NCI-H1436 (cell line): ENCODE results near the gene HOXC4.
"Not testable (repeated sequence)": the region's sequence is repeated elsewhere in the genome, so short reads cannot be mapped to it uniquely, and the experiment has no call there.

Source experiments
- DNase-seq: peaks from one replicate; lab custom pipeline; 2025; lab: John Stamatoyannopoulos, UW

Gene HOXC4

DNA sequence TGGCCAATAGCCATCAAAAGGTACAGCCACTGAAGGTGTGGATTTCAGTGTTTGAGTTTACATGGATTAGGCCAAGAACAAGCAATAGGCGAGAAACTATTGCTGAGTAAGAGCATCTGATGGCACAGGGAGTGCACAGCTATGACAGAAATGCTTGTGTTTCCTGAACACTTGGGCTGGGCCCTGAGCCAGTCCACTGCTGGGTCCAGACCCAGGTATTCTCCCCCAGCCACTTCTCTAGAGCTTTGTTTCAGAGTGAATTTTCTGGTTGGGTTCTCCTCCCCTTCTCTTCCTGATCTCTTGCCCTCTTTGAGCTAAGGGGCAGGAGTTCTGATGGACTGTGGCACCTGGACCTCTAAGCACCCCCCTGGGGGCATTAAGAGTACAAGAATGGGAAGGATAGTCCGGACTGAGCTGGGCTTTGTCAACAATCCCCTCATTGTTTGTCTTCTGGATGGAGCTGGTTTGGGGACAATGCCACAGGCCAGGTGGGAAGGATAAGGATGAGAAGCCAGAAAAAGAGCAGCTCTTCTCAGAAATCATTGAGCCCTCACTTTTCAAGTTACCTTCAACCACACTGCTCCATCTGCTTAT is 12.4 kb upstream of the HOXC4 start:
- no peak for DNase-seq

GRCh38 chr12:54042033-54042432 is 11.6 kb upstream of the HOXC4 start:
- not testable (repeated sequence) for DNase-seq

DNA sequence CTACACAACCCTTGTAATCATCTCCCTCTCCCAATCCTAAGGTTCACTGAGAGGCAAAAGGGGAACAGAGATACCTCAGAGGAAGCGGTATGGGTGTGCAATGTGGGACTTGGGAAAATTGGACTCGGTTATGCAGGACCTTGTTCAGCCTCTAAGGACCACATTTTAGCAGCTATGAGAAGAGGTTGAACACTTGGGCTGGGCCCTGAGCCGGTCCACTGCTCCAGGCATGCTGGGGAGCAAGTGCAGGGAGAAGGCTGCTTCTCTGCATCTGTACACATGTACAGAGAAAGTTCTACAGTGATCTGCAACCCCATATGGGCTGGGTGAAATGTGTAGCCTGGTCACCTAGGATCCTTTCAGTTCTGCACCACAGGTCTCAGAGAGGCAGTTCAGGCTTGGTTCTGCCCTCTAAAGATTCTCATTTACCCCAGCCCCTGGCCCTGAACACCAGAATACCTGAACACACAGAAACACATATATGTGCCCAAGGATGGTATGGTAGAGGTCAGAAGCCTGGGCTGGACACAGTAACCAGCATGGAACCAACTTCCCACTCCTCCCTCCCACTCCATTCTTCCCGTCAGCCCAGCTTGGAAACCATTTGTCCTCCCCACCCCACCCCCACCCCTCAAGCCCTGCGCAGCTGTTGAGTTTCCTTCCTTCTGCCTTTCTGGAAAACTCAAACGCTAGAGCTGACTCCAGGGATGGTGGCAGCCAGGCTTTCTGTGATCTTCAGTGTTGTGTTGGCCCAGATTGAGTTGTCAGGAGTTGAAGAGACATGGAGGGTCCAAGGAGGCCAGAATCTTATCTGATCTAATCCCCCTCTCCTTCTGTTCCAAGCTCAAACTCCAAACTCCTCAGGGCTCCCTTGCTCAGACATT is 10.4 kb upstream of the HOXC4 start:
- DNase-seq = no peak

GRCh38 chr12:54044425-54045103 is 9.1 kb upstream of the HOXC4 start:
- no peak for DNase-seq

DNA sequence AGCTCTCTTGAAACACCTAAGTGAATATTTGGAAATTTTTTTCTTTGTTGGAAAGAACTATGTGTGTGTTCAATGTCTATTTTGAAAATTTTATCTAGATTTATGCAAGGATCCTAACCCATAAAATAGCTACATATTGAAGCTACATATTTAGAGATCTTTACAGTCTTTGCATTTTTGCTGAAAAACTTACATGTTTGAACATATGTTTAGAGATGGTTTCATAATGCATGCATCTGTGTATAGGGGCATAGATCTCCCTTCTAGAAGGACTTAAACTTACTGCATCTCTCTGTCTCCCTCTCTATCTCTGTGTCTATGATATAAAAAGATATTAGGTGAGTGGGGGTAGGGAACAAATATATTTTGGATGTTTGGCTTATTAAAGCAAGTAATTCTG is 8.2 kb upstream of the HOXC4 start:
- no peak for DNase-seq

DNA sequence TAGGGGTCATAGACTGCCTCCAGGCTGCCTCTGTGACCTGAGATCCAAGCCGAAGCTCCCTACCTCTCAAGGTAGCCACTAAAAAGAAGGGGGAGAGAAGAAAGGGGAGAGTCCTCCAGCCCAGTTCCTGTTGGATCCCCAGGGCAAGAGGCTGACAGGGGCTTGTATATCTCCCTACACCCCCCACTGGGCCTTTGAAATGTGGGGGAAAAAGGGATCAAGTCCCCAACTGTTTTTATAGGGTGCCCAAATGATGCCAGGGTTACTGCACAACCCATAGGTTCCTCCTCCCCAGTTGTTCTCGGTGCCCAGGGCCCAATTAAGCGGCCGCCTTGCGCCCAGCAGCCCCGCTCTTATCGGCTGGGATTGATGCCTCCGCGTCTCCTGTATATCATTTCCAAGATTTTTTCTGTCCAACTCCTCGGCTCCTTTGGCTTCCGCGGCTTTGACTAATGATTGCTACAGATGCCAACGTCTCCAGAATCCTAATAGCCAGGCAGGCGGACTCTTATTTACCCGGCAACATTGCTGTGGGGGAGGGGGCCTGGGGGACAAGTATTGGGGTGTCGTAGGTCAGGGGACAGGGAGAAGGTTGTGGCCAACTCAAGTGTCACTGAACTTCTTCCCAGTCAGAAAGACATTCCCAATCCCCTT is 7.6 kb upstream of the HOXC4 start:
- DNase-seq = no peak

GRCh38 chr12:54046809-54047159 is 6.9 kb upstream of the HOXC4 start:
- DNase-seq = no peak

DNA sequence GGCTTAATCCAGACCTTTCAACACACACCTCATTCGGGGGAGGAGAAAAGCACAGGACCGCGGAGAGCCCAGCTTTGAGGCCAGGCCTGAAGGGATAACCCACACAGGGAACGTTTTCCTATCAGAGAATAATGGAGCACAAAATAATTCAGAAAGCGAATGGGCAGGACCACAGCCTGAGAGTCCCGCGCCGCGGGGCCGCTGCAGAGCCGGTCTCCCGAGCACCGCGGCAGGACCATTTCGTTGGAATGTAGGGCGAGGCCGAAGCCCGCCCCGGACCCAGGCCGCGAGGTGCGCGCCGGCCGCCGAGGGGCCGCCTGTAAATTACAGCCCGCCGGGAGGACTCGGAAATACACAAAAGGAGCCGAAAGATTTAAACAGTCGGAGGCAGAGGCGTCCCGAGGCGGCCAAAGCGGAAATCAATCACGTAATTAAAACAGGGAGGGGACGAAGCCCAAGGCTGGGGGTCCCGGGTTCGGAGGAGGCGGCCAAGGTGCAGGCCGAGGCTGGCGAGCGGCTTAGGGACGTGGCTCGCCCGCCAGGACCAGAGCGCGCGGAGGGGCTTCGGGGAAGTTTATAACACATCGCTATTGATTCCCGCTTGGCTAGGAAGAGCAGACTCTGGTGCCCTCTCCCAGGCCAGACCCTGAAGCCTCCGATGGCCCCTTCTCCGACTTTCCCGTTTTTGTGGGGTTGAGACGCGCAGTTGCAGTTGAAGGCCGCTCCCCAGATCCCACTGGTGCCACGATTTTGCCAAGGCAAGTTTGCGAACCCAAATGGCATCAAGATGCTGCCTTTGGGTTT is 6.3 kb upstream of the HOXC4 start:
- no peak for DNase-seq

- no peak for DNase-seq
Observed at GRCh38 chr12:54047964-54048303, 5.7 kb upstream of the HOXC4 start.

GRCh38 chr12:54048406-54049093 is 5.1 kb upstream of the HOXC4 start:
- no peak for DNase-seq

GRCh38 chr12:54049108-54049507 is 4.5 kb upstream of the HOXC4 start:
- DNase-seq = no peak

DNA sequence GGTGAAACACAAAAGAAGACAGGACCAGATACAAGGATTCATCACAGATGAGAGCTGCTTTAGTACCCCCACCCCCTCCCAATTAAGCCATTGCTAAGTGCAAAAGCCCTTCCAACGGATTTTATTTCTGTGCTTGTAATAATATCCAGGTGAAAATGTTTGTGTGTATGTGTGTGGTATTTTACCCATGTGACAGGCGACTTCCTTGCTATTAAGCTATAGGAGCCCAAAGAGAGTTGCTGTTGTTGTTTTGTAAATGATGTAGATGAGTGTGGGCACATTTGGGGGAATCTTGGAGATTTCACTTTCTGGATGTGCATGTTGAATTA is 3.2 kb upstream of the HOXC4 start:
- no peak for DNase-seq

GRCh38 chr12:54051026-54051842 is 2.4 kb upstream of the HOXC4 start:
- DNase-seq = no peak

DNA sequence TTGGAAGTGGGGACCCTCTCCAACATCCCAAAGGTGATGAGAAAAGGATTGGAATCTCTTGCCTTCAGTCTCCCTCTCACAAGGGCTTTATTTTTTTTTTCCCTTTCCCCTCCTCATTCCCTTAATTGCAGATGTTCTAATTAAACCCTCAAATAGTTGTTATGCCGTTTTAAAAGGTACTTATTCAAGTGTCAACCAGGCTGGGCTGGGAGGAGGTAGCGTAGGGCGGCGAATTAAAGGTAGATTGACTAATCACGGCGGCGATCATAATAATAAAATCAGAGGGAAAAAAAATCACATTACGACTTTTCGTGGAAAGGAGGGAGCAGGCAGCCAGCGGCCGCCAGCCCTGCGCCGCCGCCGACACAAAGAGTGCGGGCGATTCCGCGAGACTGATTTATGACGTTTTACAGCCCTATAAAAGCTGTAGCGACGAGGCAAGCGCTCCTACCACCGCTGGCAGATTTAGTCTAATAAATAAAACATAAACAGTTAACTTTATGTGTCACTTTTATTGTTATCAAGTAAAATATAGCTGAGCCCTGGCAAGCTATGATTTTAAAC is 1.7 kb upstream of the HOXC4 start:
- DNase-seq = no peak

DNA sequence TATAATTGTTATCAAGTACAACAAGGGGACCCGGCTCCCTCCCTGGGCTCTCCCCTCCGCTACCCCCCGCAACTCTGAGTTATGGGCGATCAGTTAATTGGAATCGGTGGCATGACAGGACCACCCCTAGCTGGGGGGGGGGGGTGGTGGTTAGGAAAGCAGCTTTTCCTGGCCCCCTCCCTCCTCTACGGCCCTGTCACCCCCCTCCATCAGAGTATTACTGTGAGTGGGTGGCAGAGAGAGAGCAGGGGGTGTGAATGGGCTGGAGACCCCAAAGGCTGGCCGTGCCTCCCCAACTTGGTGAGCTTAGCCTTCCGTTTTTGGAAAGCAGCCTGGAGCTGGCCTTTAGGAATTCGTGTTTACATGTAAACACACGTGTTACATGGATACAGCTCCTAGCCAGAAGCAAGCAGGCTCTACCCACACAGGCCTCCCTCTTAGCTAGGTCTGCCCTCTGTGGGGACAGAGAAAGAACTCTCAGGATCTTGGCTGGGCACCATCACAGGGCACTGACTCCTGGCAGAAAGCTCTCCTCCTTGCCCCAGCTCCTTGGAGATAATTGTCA is 1.1 kb upstream of the HOXC4 start:
- DNase-seq = no peak

- no peak for DNase-seq
Observed at GRCh38 chr12:54053003-54053750, 458 bp upstream of the HOXC4 start.

DNA sequence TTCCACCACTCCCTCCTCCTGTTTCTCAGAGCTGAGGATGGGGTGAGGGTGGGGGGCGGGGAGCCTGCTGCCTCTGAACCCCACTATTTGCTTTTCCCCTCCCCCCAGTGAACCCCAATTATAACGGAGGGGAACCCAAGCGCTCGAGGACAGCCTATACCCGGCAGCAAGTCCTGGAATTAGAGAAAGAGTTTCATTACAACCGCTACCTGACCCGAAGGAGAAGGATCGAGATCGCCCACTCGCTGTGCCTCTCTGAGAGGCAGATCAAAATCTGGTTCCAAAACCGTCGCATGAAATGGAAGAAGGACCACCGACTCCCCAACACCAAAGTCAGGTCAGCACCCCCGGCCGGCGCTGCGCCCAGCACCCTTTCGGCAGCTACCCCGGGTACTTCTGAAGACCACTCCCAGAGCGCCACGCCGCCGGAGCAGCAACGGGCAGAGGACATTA is 1.1 kb downstream of the HOXC4 start:
- DNase-seq = no peak

- DNase-seq = no peak
Observed at GRCh38 chr12:54055552-54055951, 1.9 kb downstream of the HOXC4 start.

- DNase-seq = no peak
Observed at GRCh38 chr12:54056110-54056509, 2.5 kb downstream of the HOXC4 start.
